Measurements from ENCODE around the gene MAP4K3.
A peak's percentile ranks its signal among the peaks of the same experiment; 100 is the strongest.
"Not testable (repeated sequence)": the region's sequence is repeated elsewhere in the genome, so short reads cannot be mapped to it uniquely, and the experiment has no call there.

The MAP4K3 gene

DNA sequence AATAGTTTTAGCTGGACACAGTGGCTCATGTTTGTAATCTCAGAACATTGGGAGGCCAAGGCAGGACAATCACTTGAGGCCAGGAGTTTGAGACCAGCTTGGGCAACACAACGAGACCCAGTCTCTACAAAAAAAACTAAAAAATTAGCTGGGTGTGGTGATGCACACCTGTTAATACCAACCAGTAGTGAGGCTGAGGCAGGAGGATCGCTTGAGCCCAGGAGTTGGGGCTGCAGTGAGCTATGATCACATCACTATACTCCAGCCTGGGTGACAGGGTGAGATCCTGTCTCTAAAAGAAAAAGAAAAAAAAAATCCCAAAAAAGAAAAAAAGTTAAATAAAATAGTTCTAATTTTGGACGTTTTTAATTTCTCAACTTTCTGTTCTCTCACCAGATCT, 68.7 kb downstream of the MAP4K3 start:
- DNase-seq: no peak

DNA sequence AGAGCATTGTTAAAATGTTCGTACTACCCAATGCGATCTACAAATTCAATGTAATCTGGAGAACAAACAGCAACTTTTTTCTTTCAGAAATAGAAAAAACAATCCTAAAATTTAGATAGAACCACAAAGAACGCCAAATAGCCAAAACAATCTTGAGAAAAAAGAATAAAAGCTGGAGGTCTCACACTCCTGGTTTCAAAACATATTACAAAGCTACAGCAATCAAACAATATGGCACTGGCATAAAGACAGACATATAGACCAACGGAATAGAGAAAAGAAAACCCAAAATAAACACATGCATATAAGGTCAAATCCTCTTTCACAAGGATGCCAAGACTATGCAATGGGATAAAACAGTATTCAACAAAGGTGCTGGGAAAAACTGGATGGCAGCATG, 74.5 kb downstream of the MAP4K3 start:
- DNase-seq: no peak

DNA sequence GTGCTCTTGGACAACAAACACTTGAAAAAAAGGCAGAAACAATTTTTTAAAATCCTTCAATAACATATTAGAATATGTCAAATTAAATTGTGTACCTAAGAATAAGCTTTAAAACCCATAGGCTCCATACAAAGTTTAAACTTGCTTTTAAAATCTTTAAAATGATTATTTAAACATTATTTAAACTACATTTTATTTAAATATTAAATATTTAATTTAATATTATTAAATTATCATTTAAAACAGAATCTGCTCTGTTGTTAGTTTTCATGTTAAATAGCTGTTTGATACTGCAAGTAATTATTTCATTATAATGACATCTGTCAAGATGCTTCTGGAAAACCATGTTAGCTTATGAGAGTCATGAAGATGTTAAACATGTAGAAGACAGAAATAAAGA, 75.6 kb downstream of the MAP4K3 start:
- no peak for DNase-seq

DNA sequence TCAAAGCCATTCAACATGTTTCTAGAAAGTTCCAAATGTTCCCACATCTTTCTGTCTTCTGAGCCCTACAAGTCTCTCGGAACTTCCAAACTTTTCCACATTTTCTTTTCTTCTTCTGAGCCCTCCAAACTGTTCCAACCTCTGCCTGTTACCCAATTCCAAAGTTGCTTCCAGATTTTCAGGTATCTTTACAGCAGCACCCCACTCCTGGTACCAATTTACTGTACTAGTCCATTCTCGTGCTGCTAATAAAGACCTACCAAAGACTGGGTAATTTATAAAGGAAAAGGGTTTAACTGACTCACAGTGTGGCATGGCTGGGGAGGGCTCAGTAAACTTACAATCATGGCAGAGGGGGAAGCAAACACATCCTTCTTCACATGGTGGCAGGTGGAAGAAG, 76.7 kb downstream of the MAP4K3 start:
- DNase-seq: not testable (repeated sequence)

DNA sequence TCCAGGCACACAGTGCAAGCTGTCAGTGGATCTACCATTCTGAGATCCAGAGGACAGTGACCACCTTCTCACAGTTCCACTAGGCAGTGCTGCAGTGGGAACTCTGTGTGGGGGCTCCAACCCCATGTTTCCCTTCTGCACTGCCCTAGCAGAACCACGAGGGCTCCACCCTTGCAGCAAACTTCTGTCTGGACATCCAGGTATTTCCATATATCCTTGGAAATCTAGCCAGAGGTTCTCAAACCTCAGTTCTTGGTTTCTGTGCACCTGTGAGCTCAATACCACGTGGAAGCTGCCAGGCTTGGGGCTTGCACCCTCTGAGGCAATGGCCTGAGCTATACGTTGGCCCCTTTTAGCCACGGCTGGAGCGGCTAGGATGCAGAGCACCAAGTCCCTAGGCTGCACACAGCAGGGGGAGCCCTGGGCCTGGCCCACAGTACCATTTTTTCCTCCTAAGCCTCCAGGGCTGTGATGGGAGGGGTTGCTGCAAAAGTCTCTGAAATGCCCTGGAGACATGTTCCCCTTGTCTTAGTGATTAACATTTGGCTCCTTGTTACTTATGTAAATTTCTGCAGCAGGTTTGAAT, 77.5 kb downstream of the MAP4K3 start:
- DNase-seq: no peak

DNA sequence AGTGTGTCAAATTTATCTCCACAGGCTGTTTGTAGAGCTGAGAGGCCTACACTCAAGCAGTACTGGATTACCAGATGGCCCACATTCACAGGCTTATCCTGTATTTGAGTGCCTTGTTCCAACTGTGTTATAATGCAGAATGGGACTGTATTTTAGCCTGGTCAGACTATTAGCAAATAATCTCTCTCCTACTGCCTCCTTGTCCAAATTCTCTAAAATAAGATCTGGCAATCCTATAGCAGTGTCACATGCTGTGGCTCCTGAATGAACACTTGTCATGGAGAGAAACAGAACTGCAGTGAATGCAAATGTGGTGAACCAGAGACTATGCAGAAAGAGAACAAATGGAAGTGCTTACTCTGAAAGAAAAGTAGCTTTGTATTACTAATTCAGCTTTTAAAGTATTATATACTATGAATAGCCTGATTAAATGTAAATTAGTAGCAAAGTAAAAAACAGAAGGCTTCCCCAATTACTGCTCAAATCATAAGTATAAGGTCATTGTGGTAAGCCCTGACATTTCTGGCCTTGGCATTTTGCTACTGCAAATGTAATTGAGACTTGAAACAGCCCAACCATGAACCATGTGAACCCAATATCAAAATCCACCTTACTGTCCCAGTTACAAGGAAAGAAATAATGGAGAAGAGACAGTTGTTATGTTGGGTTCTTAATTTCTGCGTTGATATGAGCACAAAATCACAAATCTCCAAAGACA, 80.0 kb downstream of the MAP4K3 start:
- DNase-seq: no peak

DNA sequence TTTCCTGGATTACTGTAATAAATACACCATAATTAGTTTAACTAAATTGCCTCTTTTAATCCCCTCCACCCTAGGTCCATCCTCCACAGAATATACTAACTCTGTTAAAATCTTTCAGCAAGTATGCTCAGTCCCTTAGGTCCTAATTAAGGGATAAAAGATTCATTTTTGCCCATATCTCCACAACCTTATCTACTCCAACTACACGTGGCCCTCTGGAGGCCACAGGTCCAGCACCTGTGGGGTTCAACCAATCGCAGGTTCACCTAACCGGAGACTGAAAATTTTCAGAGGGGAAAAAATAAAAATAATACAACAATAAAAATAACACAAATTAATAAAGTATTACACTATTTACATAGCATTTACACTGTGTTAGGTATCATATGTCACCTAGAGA, 86.4 kb downstream of the MAP4K3 start:
- DNase-seq: no peak

DNA sequence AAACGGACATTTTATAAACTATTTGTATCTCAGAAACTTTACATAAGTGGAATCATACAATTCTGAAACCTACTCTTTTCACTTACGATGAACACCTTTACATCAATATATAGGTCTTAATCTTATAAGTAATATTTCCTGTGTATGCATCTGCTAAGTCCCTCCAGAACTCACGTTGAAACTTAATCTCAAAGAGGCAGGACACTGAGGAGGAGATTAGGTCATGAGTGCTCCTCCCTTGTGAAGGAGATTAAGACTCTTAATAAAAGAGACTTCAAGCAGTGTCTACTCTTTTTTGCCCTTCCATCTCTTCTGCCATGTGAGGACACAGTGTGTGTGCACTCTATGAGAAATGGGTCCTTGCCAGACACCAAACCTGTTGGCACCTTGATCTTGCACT, 98.6 kb downstream of the MAP4K3 start:
- no peak for DNase-seq

DNA sequence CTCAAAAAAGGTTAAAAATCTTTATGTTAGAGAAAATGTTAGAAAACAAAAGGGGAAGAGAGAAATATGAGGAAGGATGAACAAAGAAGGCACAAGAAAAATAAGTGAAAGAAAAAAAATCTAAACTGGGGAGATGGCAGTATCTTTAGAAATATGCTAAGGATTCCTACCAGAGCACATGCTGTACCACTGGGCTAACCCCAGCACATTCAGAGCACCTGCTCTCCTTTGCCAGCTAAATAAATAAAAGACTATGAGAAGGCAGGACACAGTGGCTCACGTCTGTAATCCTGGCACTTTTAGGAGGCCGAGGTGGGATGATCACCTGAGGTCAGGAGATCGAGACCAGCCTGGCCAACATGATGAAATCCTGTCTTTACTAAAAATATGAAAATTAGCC, 101.2 kb downstream of the MAP4K3 start:
- no peak for DNase-seq

DNA sequence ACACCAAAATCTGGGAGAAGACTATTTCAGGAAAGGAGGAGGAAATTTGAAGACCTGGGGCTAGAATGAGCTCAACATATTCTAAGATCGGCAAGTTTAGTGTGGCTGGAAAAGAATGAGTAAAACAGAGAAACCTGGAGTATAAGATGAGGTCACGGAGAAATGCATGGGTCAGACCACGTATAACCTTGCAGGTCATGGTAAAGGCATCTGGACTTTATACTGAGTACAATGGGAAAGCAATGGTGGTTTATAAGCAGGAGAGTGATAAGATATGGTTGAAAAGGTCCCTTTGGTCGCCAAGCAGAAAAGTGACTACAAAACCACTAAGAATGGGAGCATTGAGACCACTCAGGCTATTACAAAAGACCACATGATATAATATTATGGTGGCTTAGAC, 102.1 kb downstream of the MAP4K3 start:
- no peak for DNase-seq

DNA sequence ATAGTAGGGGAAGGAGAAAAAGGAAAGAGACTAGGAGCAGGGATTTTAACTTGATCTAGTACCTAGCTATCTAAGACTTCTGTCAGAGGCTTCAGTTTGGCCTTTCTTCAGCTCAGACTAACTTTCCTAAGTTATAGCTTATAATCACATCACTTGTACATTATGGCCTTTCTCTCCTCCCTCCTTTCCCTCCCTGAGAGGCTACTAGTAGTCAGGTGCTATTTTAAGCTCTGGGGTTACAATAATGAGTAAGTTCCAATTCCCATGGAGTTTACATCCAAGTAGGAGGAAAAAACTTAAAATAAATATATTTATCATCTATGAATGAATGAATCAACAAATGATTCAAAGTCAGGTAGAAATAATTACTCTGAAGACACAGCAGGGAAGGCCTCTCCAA, 102.6 kb downstream of the MAP4K3 start:
- DNase-seq: no peak

DNA sequence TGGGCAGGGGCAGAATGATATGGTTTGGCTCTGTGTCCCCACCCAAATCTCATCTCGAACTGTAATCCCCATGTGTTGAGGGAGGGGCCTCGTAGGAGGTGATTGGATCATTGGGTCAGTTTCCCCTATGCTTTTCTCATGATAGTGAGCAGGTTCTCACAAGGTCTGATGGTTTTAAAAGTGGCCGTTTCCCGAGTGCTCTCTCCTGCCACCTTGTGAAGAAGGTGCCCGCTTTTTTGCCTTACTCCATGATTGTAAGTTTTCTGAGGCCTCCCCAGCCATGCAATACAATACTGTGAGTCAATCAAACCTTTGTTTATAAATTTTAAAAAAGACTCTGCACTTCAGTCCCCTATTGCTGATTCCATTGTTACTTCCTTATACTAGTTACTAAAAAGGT, 110.4 kb downstream of the MAP4K3 start:
- no peak for DNase-seq

DNA sequence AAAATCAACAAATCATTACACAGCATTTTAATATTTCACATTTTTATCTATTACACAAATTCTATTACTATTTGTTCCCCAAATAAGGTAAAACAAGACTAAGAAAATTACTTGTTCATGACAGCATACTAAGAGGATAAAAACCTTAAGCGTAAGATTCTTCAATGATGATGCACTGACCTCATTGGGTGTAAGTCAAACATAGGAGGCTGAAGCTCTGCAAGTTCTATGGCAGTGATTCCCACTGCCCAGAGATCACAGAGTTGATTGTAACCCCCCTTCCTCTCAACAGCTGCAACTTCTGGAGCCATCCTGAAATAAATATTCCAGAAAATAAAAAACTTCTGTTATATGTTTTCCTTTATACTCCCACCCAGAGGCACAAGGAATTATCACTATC, 111.1 kb downstream of the MAP4K3 start:
- peak; percentile 52 for DNase-seq

DNA sequence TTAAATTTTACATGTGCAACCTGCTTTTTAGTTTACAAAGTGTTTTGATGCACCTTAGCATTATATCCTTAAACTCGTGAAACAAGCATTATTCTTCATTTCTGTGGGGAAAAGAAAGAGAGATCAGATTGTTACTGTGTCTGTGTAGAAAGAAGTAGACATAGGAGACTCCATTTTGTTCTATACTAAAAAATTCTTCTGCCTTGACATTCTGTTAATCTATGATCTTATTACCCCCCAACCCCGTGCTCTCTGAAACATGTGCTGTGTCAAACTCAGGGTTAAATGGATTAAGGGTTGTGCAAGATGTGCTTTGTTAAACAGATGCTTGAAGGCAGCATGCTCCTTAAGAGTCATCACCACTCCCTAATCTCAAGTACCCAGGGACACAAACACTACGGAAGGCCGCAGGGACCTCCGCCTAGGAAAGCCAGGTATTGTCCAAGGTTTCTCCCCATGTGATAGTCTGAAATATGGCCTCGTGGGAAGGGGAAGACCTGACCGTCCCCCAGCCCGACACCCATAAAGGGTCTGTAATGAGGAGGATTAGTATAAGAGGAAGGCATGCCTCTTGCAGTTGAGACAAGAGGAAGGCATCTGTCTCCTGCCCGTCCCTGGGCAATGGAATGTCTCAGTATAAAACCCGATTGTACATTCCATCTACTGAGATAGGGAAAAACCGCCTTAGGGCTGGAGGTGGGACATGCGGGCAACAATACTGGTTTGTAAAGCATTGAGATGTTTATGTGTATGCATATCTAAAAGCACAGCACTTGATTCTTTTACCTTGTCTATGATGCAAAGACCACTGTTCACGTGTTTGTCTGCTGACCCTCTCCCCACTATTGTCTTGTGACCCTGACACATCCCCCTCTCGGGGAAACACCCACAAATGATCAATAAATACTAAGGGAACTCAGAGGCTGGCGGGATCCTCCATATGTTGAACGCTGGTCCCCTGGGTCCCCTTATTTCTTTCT, 115.7 kb downstream of the MAP4K3 start:
- DNase-seq: not testable (repeated sequence)

DNA sequence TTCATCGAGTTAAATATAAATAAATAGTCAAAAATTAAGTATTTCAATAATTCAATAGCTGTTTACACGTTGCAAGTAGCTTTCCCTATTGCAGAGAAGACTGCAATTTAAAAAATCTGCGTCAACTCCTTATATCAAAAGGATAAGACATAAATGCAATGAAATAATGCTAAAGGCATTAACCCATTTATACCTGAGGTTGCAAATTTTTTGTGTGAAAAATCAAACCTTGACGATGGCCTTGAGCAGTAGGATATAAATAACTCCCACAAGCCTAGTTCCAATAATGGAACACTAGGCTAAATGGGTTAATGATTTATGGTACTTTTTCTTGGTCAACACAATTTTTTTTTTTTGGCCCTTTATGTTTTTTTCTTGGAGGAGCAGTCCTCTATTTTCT, 116.9 kb downstream of the MAP4K3 start:
- DNase-seq: no peak

DNA sequence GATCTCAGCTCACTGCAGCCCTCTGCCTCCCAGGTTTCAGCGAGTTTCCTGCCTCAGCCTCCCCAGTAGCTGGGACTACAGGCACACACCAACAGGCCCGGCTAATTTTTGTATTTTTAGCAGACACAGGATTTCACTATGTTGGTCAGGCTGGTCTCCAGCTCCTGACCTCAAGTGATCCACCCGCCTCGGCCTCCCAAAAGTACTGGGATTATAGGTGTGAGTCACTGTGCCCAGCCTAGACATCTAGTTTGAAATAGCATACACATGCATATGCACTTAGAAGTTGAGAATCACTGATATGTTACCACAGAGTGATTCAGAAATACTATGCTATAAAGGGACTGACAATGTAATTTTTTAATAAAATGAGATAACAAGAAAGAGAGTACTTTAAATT, 123.5 kb downstream of the MAP4K3 start:
- DNase-seq: peak; percentile 38

DNA sequence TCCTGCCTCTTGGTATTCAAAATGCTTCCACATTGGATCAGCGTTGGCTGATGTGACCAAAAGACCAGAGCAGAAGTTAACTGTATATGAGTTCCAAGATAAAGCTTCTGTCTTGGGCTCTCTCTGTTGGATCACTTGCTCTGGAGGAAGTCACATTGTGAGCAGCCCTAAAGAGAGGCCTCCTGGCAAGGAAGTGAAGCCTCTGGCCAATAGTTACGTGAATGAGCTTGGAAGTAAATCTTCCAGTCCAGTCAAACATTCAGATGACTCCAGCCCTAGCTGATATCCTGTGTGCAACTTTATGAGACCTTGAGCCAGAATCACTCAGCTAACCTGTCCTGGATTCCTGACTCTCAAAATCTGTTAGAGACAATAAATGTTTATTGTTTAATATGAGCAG, 125.6 kb downstream of the MAP4K3 start:
- DNase-seq: no peak

DNA sequence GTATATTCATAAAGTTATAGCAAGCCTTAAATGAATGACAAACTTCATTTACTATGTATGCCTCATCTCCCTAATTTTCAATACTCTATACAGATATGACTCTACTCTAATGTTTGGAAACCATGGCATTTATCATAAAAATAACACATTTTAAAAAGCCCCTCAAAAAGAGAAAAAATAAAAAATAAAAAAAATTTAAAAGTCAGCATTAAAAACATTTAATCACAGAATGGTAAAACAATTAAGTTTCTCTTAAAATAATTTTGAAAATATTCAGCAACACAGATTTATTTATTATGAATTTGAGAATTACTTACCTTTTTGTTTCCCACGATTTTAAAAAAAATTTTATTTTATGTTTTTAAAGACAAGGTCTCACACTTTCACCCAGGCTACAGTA, 128.3 kb downstream of the MAP4K3 start:
- no peak for DNase-seq

DNA sequence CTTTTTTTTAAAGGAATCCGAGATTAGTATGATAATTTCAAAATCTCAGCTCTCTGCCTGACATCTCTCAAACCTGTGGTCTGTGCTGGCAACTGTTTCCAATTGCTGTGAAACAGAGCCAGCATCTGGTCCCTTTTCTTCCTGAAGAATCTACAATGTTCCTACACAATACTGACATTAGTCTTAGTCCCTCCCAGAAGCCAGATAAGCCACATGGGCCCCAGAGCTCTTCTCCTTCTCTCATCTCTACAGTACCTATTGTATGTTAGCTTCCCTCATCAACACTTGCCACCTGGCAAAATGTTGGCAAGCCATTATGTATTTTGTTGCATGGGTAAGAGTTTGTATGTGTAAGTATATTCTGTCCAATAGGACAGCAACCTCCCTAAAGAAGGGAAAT, 130.5 kb downstream of the MAP4K3 start:
- DNase-seq: no peak

DNA sequence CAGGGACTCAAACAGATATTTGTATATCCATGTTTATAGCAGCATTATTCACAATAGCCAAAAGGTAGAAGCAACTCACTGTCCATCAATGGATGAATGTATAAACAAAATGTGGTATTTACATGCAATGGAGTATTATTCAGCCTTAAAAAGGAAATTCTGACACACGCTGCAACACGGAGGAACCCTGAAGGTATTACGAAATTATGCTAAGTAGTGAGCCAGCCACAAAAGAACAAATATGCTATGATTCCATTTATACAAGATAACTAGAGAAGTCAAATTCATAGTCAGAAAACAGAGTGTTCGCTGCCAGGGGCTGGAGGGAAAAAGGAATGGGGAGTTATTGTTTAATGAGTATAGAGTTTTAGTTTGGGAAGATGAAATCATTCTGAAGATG, 132.4 kb downstream of the MAP4K3 start:
- DNase-seq: no peak

DNA sequence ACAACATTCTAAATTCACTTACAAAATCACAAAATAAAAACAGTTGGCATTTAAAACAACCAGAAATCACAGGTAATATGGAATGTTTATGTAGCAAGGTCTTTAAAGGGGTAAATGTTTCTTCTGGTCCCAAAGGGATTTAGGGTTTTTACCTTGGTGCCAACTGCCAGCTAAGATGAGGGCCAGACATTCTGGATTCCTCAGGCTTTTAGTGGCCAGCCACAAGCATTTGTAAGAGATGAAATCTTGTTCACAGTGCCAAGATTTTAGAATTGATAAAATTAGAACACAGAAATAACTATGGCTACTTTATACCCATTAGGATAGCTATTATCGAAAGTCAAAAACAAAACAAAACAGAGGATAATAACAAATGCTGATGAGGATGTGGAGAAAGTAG, 132.9 kb downstream of the MAP4K3 start:
- DNase-seq: peak; percentile 48

DNA sequence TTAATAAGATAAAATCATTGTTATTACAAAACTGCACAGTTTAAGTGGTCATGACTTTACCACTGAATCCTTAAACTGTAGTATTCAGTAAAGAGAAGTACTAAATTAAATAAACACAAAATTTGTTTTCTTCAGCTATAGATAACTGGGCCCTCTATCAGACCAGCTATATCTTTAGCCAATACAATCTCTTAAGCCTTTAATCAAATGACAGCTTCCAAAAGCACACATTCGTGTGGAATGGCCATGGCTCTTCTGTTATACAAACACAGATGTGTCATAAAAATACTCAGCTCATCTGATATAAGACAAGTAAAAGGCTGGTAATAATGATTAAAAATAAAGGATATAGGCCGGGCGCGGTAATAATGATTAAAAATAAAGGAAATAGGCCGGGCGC, 135.7 kb downstream of the MAP4K3 start:
- DNase-seq: no peak

DNA sequence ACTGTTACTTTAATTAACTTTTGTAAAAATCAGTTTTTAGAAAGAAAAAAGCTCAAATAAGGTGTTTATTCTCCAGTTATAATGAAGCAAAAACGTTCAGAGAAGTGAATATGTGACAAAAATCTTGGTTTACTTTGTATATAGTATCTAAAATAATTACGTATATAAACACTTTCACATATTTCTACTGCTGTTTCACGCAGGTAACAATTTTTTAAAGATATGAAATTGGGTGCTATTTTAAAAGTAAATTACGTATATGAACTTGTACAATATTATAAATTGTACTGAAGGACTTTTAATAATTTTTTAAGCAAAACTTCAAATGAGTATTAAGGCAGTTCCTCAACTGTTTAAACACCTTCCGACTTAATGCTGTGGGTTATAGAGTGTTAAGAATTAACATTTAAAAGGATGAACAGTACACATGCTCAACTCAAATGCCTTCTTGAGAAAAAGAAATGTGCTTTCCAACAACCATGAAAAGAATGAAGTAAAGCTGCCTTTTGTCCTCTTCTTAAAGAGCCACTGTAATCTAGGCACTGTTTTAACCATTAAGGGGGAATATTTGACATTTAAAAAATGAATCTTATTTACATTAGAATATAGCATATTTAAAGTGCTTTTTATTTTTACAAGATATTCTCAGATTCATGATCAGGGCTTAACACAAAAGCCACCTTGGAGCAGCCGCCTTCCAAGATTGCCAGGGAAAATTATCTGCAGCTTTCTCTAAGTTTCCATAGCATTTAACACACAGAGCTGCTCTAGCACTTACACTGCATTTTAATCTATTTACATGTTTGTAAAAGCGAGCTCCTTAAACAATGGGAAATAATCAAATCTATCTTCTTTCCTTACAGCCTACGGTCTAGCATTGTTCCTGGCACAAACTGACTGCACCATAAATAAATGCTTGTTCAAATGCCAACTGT, 136.8 kb downstream of the MAP4K3 start:
- no peak for DNase-seq

Measured in fibroblast of skin of right quadriceps (primary cell).